Tibial nerve (tissue), 3 donors: ENCODE measurements around the gene NPLOC4.

Source experiments
- POLR2A ChIP-seq, 2 donors: fragments of 450-650 bp; IDR thresholded peaks; one replicate each; pipeline ENCODE4 v1.6.1; 2017; ENCODE audit warnings: antibody characterized with exemption in 2 of 2, mild to moderate bottlenecking in 2 of 2, moderate library complexity in 2 of 2
- TF ChIP-seq, protein P1 (sequence below), 5 experiments: fragments of 200-600 bp in 3 of 5; fragments of 450-650 bp in 2 of 5; sonication (generic) in 3 of 5; IDR thresholded peaks; one replicate each; pipeline ENCODE4 v1.5.1; 2016 to 2019; ENCODE audit warnings: antibody characterized with exemption in 5 of 5, mild to moderate bottlenecking in 3 of 5, moderate library complexity in 2 of 5

- TF ChIP-seq, protein P1, sequence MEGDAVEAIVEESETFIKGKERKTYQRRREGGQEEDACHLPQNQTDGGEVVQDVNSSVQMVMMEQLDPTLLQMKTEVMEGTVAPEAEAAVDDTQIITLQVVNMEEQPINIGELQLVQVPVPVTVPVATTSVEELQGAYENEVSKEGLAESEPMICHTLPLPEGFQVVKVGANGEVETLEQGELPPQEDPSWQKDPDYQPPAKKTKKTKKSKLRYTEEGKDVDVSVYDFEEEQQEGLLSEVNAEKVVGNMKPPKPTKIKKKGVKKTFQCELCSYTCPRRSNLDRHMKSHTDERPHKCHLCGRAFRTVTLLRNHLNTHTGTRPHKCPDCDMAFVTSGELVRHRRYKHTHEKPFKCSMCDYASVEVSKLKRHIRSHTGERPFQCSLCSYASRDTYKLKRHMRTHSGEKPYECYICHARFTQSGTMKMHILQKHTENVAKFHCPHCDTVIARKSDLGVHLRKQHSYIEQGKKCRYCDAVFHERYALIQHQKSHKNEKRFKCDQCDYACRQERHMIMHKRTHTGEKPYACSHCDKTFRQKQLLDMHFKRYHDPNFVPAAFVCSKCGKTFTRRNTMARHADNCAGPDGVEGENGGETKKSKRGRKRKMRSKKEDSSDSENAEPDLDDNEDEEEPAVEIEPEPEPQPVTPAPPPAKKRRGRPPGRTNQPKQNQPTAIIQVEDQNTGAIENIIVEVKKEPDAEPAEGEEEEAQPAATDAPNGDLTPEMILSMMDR (IDR thresholded peaks at IDR 0.05): no peak
- no peak for TF ChIP-seq POLR2A (IDR thresholded peaks at IDR 0.05)
Measured at GRCh38 chr17:81577278-81578000, 59.5 kb downstream of the NPLOC4 start.
